Measurements from ENCODE around the gene ABCB8.

ABCB8 gene

DNA sequence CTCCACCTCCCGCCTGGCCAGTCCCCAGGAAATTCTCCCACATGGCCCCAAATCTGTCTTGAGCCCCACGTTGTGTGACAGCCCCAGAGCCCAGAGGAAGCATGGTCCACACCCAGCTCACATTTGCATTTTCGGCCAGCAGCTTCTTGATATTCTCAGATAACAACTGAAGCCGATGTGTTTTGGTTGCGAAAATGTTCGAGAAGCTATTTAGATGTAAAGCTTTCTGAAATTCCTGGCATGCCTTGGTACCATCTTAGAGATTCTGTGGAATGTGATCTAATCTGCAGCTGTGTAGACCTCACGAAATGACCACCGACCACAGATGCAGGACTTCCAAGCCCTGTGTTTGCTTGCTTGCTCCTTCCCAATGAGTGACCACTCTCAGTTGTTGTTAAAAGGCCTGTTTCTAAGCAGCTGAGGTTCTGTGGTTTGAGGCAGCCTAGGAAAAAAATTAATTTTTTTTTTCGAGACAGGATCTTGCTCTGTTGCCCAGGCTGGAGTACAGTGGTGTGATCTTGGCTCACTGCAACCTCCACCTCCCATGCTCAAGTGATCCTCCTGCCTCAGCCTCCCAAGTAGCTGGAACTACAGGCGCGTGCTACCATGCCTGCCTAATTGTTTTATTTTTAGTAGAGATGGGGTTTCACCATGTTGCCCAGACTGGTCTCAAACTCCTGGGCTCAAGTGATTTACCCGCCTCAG, 40.0 kb downstream of the ABCB8 start:
- no peak for DNase-seq (ENCODE audit: low spot score)
- TF ChIP-seq, protein P1, sequence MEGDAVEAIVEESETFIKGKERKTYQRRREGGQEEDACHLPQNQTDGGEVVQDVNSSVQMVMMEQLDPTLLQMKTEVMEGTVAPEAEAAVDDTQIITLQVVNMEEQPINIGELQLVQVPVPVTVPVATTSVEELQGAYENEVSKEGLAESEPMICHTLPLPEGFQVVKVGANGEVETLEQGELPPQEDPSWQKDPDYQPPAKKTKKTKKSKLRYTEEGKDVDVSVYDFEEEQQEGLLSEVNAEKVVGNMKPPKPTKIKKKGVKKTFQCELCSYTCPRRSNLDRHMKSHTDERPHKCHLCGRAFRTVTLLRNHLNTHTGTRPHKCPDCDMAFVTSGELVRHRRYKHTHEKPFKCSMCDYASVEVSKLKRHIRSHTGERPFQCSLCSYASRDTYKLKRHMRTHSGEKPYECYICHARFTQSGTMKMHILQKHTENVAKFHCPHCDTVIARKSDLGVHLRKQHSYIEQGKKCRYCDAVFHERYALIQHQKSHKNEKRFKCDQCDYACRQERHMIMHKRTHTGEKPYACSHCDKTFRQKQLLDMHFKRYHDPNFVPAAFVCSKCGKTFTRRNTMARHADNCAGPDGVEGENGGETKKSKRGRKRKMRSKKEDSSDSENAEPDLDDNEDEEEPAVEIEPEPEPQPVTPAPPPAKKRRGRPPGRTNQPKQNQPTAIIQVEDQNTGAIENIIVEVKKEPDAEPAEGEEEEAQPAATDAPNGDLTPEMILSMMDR (IDR thresholded peaks at IDR 0.05; ENCODE audit: borderline replicate concordance, control extremely low read depth, extremely low read depth, insufficient read depth, missing control alignments) = no peak
- in situ Hi-C loops (cut with MboI; ENCODE audit: low sequenced_read_pairs, unreplicated experiment) = no loop called here

DNA sequence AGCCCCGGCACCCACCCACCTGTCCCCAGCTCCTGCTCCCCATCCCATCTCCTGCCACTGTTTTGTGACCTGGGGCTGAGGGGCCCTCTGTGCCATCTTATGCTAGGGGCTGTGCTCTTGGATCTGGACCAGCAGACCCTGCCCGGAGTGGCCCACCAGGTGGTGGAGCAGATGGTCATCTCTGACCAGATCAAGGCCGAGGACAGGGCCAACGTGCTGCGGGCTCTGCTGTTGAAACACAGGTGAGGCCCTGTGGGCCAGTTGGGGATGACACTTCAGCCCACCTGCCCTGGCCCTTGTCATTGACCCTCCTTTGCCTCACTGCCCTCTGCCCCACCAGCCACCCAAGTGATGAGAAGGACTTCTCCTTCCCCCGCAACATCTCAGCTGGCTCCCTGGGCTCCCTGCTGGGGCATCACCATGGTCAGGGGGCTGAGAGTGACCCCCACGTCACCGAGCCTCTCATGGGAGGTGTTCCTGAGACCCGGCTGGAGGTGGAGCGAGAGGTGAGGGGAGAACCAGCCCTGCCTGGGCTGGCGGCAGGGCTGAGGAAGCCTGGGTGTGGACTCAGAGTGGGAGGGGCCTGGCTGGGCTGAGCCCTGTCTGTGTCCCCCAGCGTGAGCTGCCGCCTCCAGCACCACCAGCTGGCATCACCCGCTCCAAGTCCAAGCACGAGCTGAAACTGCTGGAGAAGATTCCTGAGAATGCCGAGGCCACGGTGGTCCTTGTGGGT, 41.8 kb downstream of the ABCB8 start:
- TF ChIP-seq, protein P1 (IDR thresholded peaks at IDR 0.05; ENCODE audit: borderline replicate concordance, control extremely low read depth, extremely low read depth, insufficient read depth, missing control alignments) = no peak
- no peak for DNase-seq (ENCODE audit: low spot score)
- in situ Hi-C loops (cut with MboI; ENCODE audit: low sequenced_read_pairs, unreplicated experiment) = no loop called here

DNA sequence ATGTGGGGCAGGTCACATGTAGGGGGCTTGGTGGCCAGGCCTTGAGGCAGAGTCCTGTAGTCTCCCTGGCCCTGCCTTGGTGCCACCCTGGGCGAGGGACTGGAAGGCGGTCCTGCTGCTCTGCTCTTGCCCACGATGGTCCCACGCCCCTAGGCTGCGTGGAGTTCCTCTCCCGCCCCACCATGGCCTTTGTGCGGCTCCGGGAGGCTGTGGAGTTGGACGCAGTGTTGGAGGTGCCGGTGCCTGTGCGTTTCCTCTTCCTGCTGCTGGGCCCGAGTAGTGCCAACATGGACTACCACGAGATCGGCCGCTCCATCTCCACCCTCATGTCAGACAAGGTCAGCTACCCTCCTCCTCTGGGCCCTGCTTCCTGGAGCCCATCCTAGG, 42.3 kb downstream of the ABCB8 start:
- in situ Hi-C loops (cut with MboI; ENCODE audit: low sequenced_read_pairs, unreplicated experiment) = no loop called here
- DNase-seq (ENCODE audit: low spot score) = no peak

DNA sequence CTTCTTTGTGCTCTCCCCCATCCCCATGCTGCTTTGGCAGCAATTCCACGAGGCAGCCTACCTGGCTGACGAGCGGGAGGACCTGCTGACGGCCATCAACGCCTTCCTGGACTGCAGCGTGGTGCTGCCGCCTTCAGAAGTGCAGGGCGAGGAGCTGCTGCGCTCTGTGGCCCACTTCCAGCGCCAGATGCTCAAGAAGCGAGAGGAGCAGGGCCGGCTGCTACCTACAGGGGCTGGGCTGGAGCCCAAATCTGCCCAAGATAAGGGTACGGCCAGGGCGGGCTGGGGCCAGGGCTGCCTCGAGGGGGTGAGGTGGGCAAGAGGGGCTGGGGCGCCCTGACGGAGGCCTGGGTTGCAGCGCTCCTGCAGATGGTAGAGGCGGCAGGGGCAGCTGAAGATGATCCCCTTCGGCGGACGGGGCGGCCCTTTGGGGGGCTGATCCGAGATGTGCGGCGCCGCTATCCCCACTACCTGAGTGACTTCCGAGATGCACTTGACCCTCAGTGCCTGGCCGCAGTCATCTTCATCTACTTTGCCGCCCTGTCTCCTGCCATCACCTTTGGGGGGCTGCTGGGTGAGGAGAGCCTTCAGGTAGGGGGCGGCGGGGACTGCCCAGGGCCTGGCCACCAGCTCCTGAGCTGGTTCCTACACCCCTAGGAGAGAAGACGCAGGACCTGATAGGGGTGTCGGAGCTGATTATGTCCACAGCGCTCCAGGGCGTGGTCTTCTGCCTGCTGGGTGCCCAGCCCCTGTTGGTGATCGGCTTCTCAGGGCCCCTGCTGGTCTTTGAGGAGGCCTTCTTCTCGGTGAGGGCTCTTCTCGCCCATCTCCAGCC, 43.0 kb downstream of the ABCB8 start:
- DNase-seq (ENCODE audit: low spot score) = no peak
- TF ChIP-seq, protein P1 (IDR thresholded peaks at IDR 0.05; ENCODE audit: borderline replicate concordance, control extremely low read depth, extremely low read depth, insufficient read depth, missing control alignments) = no peak
- in situ Hi-C loops (cut with MboI; ENCODE audit: low sequenced_read_pairs, unreplicated experiment) = no loop called here

More for the DNA sequence above, 42.3 kb downstream of the ABCB8 start:
- TF ChIP-seq, protein P1 (IDR thresholded peaks at IDR 0.05; ENCODE audit: borderline replicate concordance, control extremely low read depth, extremely low read depth, insufficient read depth, missing control alignments) = no peak

DNA sequence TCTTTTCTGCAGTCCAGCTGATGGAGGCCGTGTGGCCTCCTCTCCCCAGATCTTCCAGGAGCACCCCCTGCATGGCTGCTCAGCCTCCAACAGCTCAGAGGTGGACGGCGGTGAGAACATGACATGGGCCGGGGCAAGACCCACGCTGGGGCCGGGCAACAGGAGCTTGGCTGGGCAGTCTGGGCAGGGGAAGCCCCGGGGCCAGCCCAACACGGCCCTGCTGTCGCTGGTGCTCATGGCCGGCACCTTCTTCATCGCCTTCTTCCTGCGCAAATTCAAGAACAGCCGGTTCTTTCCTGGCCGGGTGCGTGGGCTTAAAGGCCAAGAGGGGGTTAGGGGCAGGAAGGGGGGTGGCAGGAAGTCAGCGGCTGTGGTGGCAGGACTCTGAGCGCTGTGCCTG, 45.7 kb downstream of the ABCB8 start:
- in situ Hi-C loops (cut with MboI; ENCODE audit: low sequenced_read_pairs, unreplicated experiment) = no loop called here
- TF ChIP-seq, protein P1 (IDR thresholded peaks at IDR 0.05; ENCODE audit: borderline replicate concordance, control extremely low read depth, extremely low read depth, insufficient read depth, missing control alignments) = no peak
- no peak for DNase-seq (ENCODE audit: low spot score)

All from GM13976 (cell line).